GM21390 (cell line): ENCODE results near the gene LRP1.

Experiments
- ATAC-seq: cut with Tn5 transposase; IDR thresholded peaks from one replicate; pipeline ENCODE4 v1.9.1; 2021; ENCODE audit not compliant: unreplicated experiment

Gene LRP1

GRCh38 chr12:57243521-57244311 lies 115.4 kb downstream of the LRP1 start:
- ATAC-seq: no peak

DNA sequence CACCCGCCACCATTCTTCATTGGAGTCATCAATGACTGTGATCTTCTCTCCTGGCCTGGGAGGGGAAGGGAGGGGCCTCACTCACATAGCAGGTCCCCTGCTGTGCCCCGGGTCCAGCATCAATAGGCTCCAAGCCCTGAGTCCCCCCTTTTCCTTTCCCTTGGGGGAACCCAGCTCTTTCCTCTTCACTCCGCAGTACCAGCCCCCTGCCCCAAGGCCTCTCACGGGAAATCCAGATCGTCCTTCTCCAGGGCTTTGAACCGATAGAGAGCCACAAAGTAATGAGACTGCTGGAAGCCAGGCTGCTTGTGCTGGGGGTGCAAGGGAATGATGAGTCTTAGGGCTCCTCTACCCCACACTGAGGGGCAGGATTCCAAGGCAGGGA lies 116.0 kb downstream of the LRP1 start:
- ATAC-seq: no peak

- ATAC-seq: no peak
These were observed 118.8 kb downstream of the LRP1 start for GRCh38 chr12:57247041-57247440.

DNA sequence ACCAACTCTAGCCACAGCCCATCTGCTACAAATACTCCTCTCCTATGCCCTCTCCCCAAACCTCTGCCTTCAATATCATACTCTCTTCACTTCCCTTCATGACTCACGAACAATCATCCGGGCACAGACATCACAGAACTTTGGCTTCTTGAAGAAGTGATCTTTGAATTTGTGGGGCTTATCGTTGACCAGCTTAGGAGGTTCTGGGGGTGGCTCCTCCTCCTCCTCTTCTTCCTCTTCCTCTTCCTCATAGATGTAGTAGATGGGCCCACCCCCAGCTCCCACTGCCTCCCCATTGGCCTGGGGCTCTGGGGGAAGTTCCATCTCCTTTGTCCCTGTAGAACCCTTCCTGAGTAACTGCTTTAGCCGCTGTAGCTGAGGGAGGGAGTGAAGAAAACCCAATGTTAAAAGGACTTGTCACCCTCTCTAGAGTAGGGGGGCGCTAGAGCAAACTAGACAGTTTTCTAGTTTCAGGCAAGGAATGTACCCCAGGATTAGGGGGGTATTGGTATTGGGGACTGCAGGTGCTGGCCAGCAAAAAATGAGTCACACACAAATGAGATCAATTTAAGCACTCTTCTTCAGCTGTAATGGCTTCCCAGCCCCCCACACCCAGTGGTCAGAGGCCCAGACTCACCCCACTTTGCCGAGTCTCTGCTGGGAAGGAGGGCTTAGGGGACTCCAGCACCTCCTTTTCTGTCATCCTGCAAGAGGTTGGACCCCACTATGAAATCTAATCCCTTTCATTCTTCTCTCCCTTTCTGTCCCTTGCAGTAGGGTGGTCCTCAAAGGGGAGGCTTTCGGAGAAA lies 120.9 kb downstream of the LRP1 start:
- no peak for ATAC-seq

- ATAC-seq: no peak
These were observed 122.3 kb downstream of the LRP1 start for GRCh38 chr12:57250541-57250940.

GRCh38 chr12:57250956-57251355 lies 122.7 kb downstream of the LRP1 start, which contains the start of gene STAC3:
Gene STAC3, minus strand, starts transcription at chr12:57251187. Its CDS starts 1,551 bp downstream, at chr12:57249636.
- ATAC-seq: no peak

DNA sequence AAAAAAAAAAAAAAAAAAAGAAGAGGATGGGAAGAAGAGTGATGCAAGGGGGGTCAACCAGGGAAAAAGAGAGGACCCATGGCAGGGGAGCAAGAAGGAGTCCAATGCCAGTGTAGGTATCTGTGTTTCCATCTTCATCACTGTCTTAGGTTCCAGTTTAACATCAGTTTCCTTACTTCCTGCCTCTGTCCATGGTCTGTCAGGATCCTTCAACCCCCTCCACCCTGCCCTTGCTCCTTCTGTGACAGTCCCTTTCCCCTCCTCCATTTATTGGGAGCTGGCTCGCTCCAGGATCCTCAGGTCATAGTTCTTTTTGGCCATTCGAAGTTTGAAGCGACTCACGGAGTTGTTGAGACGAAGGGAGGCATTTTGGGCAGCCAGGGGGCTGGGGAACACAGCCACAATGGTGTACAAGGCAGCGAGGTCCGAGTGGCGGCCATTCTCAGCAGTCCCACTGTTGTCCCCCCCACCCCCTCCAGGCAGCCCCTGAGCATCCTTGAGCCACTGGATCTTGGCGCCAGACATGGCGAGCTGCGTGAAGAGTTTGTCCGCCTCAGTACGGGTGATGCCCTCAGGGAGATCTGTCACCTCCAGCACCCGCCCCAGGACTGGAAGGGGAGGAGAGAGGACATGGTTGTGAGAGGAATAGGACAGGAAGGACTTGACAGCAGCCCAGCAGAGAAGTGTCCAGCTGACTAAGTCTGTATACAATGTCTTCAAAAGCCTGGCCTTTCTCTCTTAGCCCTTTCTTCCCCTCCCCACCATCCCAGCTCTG lies 126.4 kb downstream of the LRP1 start:
- no peak for ATAC-seq

- ATAC-seq: no peak
These were observed 127.6 kb downstream of the LRP1 start for GRCh38 chr12:57255916-57256315.

DNA sequence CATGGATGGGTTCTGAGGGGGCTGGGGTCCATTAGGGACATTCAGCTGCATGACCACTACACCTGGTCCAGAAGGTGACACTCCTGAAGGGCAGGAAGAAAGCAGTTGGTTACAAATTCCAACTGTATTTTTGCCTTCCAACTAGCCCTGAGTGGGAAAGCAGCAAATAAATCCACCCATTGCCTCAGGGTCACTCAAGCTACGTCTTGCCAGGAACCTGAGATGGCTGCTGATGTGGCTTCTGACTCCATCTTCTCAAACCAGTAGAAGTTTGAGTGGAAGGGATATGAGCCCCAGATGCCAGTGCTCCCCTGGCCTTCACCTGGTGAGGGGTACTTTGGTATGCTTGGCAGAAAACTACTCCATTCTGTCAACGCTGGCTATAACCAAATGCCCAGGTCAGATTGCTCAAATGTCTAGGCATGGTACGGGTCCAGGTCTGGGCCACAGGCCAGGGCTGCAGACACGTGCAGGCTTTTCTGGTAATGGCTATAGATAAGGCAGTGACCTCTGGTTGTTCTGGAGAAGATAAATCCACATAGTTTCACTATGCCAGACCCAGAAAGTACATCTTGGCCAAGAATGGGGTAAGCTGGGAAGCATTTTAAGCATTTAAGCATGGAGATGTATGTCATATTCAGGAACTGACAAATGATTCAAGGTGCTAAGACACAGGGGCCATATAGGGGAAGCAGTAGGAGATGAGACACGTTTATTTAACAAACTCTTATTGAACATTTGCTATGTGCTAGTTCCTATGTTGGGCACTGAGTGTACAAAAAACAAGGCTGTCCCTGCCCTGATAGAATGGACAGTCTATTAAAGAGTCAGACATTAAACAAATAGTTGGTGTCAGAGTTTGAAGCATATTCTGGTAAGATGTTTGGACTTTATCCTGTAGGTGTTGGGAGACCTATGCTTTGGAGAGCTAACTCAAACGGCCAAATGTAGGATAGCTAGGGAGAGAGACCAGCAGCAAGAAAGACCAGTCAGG lies 131.0 kb downstream of the LRP1 start:
- no peak for ATAC-seq

DNA sequence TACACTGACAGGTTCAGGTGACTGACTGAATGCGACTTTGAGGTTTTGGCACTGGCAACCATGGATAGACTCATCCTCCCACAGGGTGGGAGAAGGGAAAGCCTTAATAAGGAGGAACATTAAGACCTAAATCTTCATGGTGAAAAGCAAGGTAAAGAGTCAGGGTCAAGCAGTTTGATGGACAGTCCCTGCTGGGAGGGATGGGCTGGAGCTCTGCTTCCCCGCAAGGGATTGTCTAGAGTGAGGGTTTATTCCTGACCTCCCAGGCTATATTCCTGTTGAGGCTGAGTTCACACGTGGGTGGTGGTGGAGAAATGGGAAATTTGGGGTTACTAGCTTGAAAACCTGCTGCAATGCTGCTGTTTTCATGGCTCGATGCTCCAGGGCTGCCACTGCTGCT lies 132.1 kb downstream of the LRP1 start:
- no peak for ATAC-seq

- ATAC-seq: no peak
These were observed 133.2 kb downstream of the LRP1 start for GRCh38 chr12:57261428-57261865.

DNA sequence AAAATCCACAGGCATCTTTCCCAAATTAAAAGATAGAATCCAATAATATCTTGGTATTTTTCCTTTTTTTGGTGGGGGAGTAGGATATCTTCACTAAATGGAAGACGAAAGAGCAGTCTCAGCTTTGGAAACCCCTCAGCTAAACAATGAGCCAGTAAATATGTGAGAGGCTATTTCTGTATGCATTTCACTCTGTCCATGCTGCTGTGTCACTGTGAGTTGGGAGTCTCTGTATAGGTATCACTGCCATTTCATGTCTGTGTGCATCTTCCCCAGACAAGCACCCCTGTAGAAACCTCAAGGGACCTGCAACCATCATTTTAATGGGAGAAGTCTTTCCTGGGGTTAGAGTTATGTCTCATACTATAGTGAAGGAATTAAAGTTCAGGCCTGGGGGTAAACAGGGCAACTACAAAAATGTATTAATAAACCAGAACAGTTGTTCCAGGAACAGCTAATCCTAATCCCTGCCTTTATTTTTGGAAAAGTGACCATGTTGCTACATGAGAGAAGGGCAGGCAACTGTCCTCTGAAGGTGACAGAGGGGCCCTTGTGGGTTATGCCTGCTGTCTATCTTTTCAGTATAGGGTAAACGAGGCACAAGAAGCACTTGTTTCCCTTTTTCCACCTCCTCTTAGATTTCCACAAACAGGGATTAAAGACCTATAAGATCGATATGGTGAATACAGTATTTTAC lies 134.0 kb downstream of the LRP1 start:
- no peak for ATAC-seq
